Hepatocyte (in vitro differentiated cells): ENCODE measurements around the gene AFAP1.

Experiments
- CTCF ChIP-seq: fragments of 200-600 bp; sonication (generic); IDR thresholded peaks from 2 replicates; pipeline ENCODE4 v1.5.1; 2016; ENCODE audit warnings: antibody characterized with exemption, mild to moderate bottlenecking; ENCODE audit not compliant: poor library complexity
- EZH2 ChIP-seq: fragments of 200-600 bp; sonication (generic); IDR thresholded peaks from 2 replicates; pipeline ENCODE4 v1.6.1; 2016; ENCODE audit warnings: antibody characterized with exemption, mild to moderate bottlenecking, borderline replicate concordance

- no peak for TF ChIP-seq CTCF
- no peak for TF ChIP-seq EZH2
Measured at GRCh38 chr4:7710126-7710525, 229.5 kb downstream of the AFAP1 start.
